GM12875 (cell line): ENCODE results near the gene C9orf85.
"Not testable (repeated sequence)": the region's sequence is repeated elsewhere in the genome, so short reads cannot be mapped to it uniquely, and the experiment has no call there.

ENCODE experiments used
- H3K4me3 ChIP-seq: one replicate; pipeline ENCODE4 v1.5.1; 2011; ENCODE audit warnings: low read depth, low read length, control low read depth
- CTCF ChIP-seq: IDR thresholded peaks from 2 replicates; pipeline ENCODE4 v1.5.1; 2011; ENCODE audit warnings: low read depth, mild to moderate bottlenecking, control low read depth, inconsistent platforms, low read length, moderate library complexity, borderline replicate concordance; ENCODE audit not compliant: insufficient read depth

The C9orf85 gene

GRCh38 chr9:71891557-71892189 lies 19.8 kb upstream of the C9orf85 start:
- no peak for TF ChIP-seq CTCF

GRCh38 chr9:71895117-71895516 lies 16.3 kb upstream of the C9orf85 start:
- no peak overlapping the region for H3K4me3 ChIP-seq
- TF ChIP-seq CTCF = no peak

More at GRCh38 chr9:71891557-71892189, 19.8 kb upstream of the C9orf85 start:
- no peak overlapping the region for H3K4me3 ChIP-seq

GRCh38 chr9:71895955-71896354 lies 15.5 kb upstream of the C9orf85 start:
- no peak for TF ChIP-seq CTCF
- no peak overlapping the region for H3K4me3 ChIP-seq

- no peak overlapping the region for H3K4me3 ChIP-seq
- TF ChIP-seq CTCF = no peak
These were observed 14.7 kb upstream of the C9orf85 start for GRCh38 chr9:71896761-71897160.

- no peak for TF ChIP-seq CTCF
- H3K4me3 ChIP-seq = no peak overlapping the region
These were observed 13.9 kb upstream of the C9orf85 start for GRCh38 chr9:71897577-71897976.

GRCh38 chr9:71898756-71899155 lies 12.7 kb upstream of the C9orf85 start:
- not testable (repeated sequence) for H3K4me3 ChIP-seq

GRCh38 chr9:71901695-71902597 lies 9.5 kb upstream of the C9orf85 start:
- TF ChIP-seq CTCF = no peak
- H3K4me3 ChIP-seq = no peak overlapping the region
